Measurements from ENCODE around the gene LENG8.
A peak's percentile ranks its signal among the peaks of the same experiment; 100 is the strongest.

LENG8 gene

DNA sequence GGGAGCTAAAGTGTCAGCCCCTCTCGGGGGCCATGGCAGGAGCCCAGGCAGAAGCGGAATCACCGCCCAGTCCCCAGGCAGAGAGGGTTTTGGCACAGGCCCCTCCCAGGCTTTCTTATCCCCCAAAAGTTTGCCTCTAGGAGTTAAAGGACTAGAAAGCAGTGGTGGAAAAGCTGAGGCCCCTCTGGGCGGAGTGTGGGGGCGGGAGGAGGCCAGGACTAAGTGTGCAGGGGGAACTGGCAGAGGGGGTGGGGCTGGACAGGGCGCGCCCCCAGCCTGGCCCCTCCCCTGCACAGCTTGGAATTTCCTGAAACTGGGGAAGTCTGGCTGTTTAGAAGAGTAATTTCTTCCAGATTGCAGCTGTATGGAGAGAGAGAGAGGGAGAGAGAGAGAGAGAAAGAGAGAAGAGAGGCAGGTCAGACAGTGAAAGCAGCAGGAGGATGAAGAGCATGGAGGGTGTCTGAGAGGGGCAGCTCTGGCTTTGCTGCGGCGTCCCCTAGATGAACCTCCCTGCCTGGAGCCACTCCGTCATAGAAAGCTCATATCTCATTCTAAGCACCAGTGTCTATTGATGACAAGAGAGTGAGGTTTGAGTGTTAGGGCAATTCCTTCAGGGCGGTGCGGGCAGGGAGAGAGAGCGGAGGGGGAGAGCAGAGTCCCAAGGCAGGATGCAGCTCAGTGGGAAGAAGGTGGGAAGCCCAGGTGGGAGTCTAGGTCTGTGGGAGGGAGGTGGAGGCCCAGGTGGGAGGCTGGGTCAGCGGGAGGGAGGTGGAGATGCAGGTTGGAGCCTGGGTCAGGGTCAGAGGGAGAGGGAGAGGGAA, 24.3 kb downstream of the LENG8 start, which contains the start of gene CDC42EP5:
Gene CDC42EP5 (minus strand): TSS at position 226 of the 821 bp plus-strand sequence. CDS start 7,749 bp downstream, outside the sequence.
- ChIA-PET POLR2A (interaction anchor here (0.8 to 2.0 kb wide), 5 partner anchors 10 to 336 kb away, joined by 3 to 17 read pairs (median 4); partner anchors contain the start of genes CNOT3, LENG8 and LENG9), CTCF (interaction anchor here (1.0 to 1.3 kb wide), 5 partner anchors 8 to 686 kb away, joined by 3 to 6 read pairs (median 3); partner anchors contain the start of gene LENG8)
- peak within 1 kb of the TSS; percentile 71 for H3K4me3 ChIP-seq (ENCODE audit: low read depth, low read length)
- TF ChIP-seq, protein P1, sequence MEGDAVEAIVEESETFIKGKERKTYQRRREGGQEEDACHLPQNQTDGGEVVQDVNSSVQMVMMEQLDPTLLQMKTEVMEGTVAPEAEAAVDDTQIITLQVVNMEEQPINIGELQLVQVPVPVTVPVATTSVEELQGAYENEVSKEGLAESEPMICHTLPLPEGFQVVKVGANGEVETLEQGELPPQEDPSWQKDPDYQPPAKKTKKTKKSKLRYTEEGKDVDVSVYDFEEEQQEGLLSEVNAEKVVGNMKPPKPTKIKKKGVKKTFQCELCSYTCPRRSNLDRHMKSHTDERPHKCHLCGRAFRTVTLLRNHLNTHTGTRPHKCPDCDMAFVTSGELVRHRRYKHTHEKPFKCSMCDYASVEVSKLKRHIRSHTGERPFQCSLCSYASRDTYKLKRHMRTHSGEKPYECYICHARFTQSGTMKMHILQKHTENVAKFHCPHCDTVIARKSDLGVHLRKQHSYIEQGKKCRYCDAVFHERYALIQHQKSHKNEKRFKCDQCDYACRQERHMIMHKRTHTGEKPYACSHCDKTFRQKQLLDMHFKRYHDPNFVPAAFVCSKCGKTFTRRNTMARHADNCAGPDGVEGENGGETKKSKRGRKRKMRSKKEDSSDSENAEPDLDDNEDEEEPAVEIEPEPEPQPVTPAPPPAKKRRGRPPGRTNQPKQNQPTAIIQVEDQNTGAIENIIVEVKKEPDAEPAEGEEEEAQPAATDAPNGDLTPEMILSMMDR (IDR thresholded peaks at IDR 0.05; ENCODE audit: insufficient read depth, low read length, missing control alignments) = no peak
- DNase-seq (ENCODE audit: low read depth, low spot score) = peak; percentile 57

DNA sequence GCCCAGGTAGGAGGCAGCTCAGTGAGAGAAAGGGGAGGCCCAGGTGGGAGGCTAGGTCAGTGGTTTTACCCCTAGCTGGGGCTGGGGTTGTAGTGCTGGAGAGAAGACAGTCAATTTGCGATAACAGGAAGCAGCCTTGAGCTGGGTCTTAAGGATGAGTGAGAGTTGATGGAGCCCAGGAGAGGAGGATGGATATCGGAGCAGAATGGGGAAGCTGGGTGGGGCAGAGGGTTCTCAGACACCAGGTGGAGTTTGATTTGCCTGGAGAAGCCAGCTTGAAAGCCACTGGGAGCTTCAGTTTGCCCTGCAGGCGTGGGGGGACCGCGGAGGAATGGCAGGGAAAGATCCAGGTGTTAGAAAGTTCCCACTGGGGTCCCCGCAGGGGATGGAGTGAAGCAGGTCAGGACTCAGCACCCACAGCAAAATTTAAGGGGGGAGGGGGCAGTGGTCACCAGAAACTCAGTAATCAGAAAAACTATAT, 24.9 kb downstream of the LENG8 start:
- TF ChIP-seq, protein P1 (IDR thresholded peaks at IDR 0.05; ENCODE audit: insufficient read depth, low read length, missing control alignments) = no peak
- H3K4me3 ChIP-seq (ENCODE audit: low read depth, low read length) = peak overlapping the region; percentile 71
- ChIA-PET POLR2A (interaction anchor here (1.2 to 2.0 kb wide), 3 partner anchors 11 to 43 kb away, joined by 4 to 17 read pairs (median 12); partner anchors contain the start of genes LENG8 and LENG9), CTCF (interaction anchor here (1.0 to 1.3 kb wide), 4 partner anchors 25 to 685 kb away, joined by 3 read pairs; partner anchors contain the start of gene LENG8)
- no peak for DNase-seq (ENCODE audit: low read depth, low spot score)

DNA sequence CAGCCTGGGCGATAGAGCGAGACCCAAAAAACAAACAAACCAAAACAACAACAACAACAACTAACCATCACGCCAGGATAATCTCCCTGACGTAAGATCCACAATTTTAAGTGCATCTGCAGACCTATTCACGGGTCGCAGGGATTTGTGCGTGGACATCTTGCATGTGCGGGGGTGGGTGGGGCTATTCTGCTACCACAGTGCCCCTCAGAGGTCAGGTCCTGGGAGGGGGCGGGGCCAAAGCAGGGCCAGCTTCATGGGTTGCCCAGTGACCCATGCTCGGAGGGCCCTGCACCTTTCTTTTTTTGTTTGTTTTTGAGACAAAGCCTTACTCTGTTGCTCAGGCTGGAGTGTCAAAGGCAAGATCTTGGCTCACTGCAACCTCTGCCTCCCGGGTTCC, 26.7 kb downstream of the LENG8 start:
- TF ChIP-seq, protein P1 (IDR thresholded peaks at IDR 0.05; ENCODE audit: insufficient read depth, low read length, missing control alignments) = no peak
- no peak overlapping the region for H3K4me3 ChIP-seq (ENCODE audit: low read depth, low read length)
- ChIA-PET CTCF (interaction anchor here (1.2 kb wide), 1 partner anchor 32 kb away, joined by 4 read pairs; no protein-coding TSS in a partner anchor), POLR2A (interaction anchor here (0.8 kb wide), 1 partner anchor 845 kb away, joined by 3 read pairs; no protein-coding TSS in a partner anchor)
- no peak for DNase-seq (ENCODE audit: low read depth, low spot score)

DNA sequence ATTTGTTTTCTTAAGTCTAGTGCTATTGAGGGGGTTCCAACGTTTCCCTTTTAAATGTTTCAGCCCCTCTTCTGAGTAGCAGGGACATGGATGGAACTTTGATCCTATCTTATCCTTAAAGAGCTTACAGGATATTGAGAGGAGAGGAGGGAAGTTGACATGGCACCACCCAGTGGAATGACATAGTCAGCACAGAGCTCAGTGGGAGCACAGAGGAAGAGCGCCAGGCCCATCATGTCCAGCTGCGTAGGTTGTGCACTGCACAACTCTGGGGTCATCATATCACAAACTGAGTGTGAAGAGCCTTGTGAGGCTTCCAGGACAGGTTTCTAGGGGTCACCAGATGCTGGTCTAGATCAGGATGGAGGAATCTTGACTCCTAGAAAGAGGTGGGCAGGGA, 28.7 kb downstream of the LENG8 start:
- H3K4me3 ChIP-seq (ENCODE audit: low read depth, low read length) = no peak overlapping the region
- TF ChIP-seq, protein P1 (IDR thresholded peaks at IDR 0.05; ENCODE audit: insufficient read depth, low read length, missing control alignments) = no peak
- CTCF ChIA-PET = interaction anchor here (1.0 to 2.5 kb wide), 8 partner anchors 11 to 200 kb away, joined by 3 to 24 read pairs (median 3); partner anchors contain the start of gene LENG8
- no peak for DNase-seq (ENCODE audit: low read depth, low spot score)
- POLR2A ChIA-PET = no interaction called here

DNA sequence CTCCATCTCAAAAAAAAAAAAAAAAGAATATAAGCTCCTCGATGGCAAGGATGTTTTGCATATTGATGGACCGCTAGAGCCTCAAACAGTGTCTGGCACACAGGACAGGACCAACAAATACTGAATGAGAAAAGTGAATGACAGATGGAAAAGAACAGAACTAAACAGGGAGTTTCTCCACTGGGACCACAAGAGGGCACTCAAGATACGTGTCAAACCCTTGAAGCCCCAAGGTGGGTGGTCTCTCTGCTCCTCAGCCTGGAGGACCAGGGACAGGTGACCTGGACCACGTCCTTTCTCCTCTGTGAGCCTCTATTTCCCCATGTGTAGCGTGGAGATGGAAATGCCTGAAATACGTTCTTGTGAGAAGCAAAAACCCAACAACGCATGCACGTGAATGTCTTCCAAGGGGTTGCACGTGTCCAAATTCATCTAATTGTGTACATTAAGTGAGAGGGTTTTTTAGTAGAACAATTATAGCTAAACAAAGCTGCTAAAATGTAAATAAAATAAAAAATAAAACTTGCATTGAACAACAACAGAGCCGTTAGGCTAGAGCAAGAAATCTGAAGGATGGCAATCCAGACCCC, 29.8 kb downstream of the LENG8 start:
- no peak for DNase-seq (ENCODE audit: low read depth, low spot score)
- CTCF ChIA-PET = interaction anchor here (0.9 to 2.5 kb wide), 14 partner anchors 9 to 939 kb away, joined by 3 to 24 read pairs (median 3); partner anchors contain the start of gene LENG8
- POLR2A ChIA-PET = no interaction called here
- TF ChIP-seq, protein P1 (IDR thresholded peaks at IDR 0.05; ENCODE audit: insufficient read depth, low read length, missing control alignments) = peak; percentile 56
- H3K4me3 ChIP-seq (ENCODE audit: low read depth, low read length) = no peak overlapping the region
